Sigmoid colon (tissue), 7 donors: ENCODE measurements around the gene KRT78. TPM values are rescaled to one million over a fixed set of nuclear protein-coding genes. Genes with fewer than 3 reads are reported as not detected.
"Not testable (repeated sequence)": the region's sequence is repeated elsewhere in the genome, so short reads cannot be mapped to it uniquely, and the experiment has no call there.

Source experiments
- DNase-seq: peaks from one replicate; pipeline ENCODE4 v3.0.0-alpha.2; 2019
- H3K27ac ChIP-seq, 4 donors: fragments of 200-600 bp; sonication (generic); one replicate each; pipeline ENCODE4 v1.5.1; 2016 to 2019; ENCODE audit warnings: mild to moderate bottlenecking in 1 of 4
- H3K27me3 ChIP-seq, 3 donors: fragments of 200-600 bp; sonication (generic); one replicate each; pipeline ENCODE4 v1.5.1; 2019; ENCODE audit warnings: mild to moderate bottlenecking in 1 of 3
- H3K36me3 ChIP-seq, 4 donors: fragments of 200-600 bp; sonication (generic); one replicate each; pipeline ENCODE4 v1.5.1; 2016 to 2019
- H3K4me1 ChIP-seq, 4 donors: fragments of 200-600 bp; sonication (generic); one replicate each; pipeline ENCODE4 v1.5.1; 2017 to 2019
- H3K4me3 ChIP-seq, 4 donors: fragments of 200-600 bp; sonication (generic); one replicate each; pipeline ENCODE4 v1.5.1; 2017 to 2019; ENCODE audit warnings: mild to moderate bottlenecking in 2 of 4, moderate library complexity in 1 of 4
- H3K9me3 ChIP-seq, 4 donors: fragments of 200-600 bp in 3 of 4; sonication (generic) in 3 of 4; one replicate each; pipeline versions ENCODE4 v1.5.1 to v1.6.1; 2013 to 2019
- CTCF ChIP-seq, 4 experiments: fragments of 450-650 bp in 3 of 4; fragments of 200-600 bp in 1 of 4; IDR thresholded peaks; one replicate each; pipeline ENCODE4 v1.5.1; 2016 to 2019; ENCODE audit warnings: antibody characterized with exemption in 4 of 4, mild to moderate bottlenecking in 3 of 4, moderate library complexity in 2 of 4
- EP300 ChIP-seq, 4 donors: sonication (generic); formaldehyde crosslinking; IDR thresholded peaks; one replicate each; pipeline ENCODE4 v1.6.1; 2017; ENCODE audit warnings: antibody characterized with exemption in 4 of 4
- POLR2A ChIP-seq, 2 donors: fragments of 450-650 bp; IDR thresholded peaks; one replicate each; pipeline ENCODE4 v1.6.1; 2016; ENCODE audit warnings: antibody characterized with exemption in 2 of 2, mild to moderate bottlenecking in 2 of 2, moderate library complexity in 2 of 2
- POLR2AphosphoS5 ChIP-seq, 4 donors: sonication (generic); formaldehyde crosslinking; IDR thresholded peaks; one replicate each; pipeline ENCODE4 v1.6.1; 2017; ENCODE audit warnings: antibody characterized with exemption in 4 of 4
- WGBS, 2 donors: extraction: QIAGEN DNeasy Blood & Tissue Kit; methylation state at CpG; one replicate each; pipeline ENCODE4 v1.1.7; 2013; 5-methylcytosine and 5-hydroxymethylcytosine counted together
- intact Hi-C: fragments of 100-400 bp; cut with DNase I; formaldehyde crosslinking; loops from one replicate; pipeline ENCODE4 v1.15.1; 2023
- polyA plus RNA-seq, 3 donors: library from polyadenylated mRNA; stranded (reverse); fragments of 200-250 nt; gene quantifications; one replicate each; pipeline ENCODE4 v1.2.3, GENCODE V29; 2013
- total RNA-seq, 4 donors: library from RNA; depleted of rRNA; stranded (reverse); fragments of >200 nt; gene quantifications; one replicate each; pipeline ENCODE4 v1.1.0, GENCODE V29; 2016
- donor health status: healthy with polysubstance abuse.
- donor health status: Bipolar disorder and iron deficiency.
- donor health status: healthy.

Gene KRT78
- total and polyA plus RNA-seq, 7 donors: 0.20 to 5.4 TPM; not detected in 5

- H3K36me3 ChIP-seq: no peaks in the 10 kb centered on the region
- intact Hi-C loops: no loop called here
- H3K9me3 ChIP-seq: no peaks in the 10 kb centered on the region
- no peak for DNase-seq
- no peak overlapping the region for H3K4me3 ChIP-seq
- no peaks in the 10 kb centered on the region for H3K27me3 ChIP-seq
- TF ChIP-seq EP300 (IDR thresholded peaks at IDR 0.05) (no peak), POLR2A (IDR thresholded peaks at IDR 0.05) (no peak), CTCF (IDR thresholded peaks at IDR 0.05) (no peak)
- H3K4me1 ChIP-seq: no peaks in the 10 kb centered on the region
- 85 to 91% methylated on average over 7 of the region's 7 CpGs for WGBS, 2 donors
- no peak overlapping the region for H3K27ac ChIP-seq
These were observed 43.5 kb upstream of the KRT78 start for GRCh38 chr12:52892207-52892852.

- Histone ChIP-seq H3K4me3 (no peak overlapping the region), H3K4me1 (no peaks in the 10 kb centered on the region), H3K36me3 (no peaks in the 10 kb centered on the region), H3K9me3 (no peaks in the 10 kb centered on the region), H3K27ac (no peak overlapping the region), H3K27me3 (no peaks in the 10 kb centered on the region)
- no peak for DNase-seq
- TF ChIP-seq EP300 (IDR thresholded peaks at IDR 0.05): no peak
- no peak for TF ChIP-seq CTCF (IDR thresholded peaks at IDR 0.05)
- no peak for TF ChIP-seq POLR2A (IDR thresholded peaks at IDR 0.05)
- TF ChIP-seq POLR2AphosphoS5 (IDR thresholded peaks at IDR 0.05): no peak
- 69 to 70% methylated on average over 2 of the region's 2 CpGs for WGBS, 2 donors
- intact Hi-C loops: no loop called here
These were observed 42.2 kb upstream of the KRT78 start for GRCh38 chr12:52891044-52891443.

GRCh38 chr12:52890417-52890816 is 41.6 kb upstream of the KRT78 start:
- no peak for DNase-seq
- TF ChIP-seq EP300 (IDR thresholded peaks at IDR 0.05) (no peak), POLR2A (IDR thresholded peaks at IDR 0.05) (no peak), CTCF (IDR thresholded peaks at IDR 0.05) (no peak), POLR2AphosphoS5 (IDR thresholded peaks at IDR 0.05) (no peak)
- no peak overlapping the region for H3K27ac ChIP-seq
- no peaks in the 10 kb centered on the region for H3K9me3 ChIP-seq
- 92 to 93% methylated on average over 3 of the region's 3 CpGs for WGBS, 2 donors
- no peaks in the 10 kb centered on the region for H3K36me3 ChIP-seq
- no peaks in the 10 kb centered on the region for H3K4me1 ChIP-seq
- no peak overlapping the region for H3K4me3 ChIP-seq
- intact Hi-C loops: no loop called here
- no peaks in the 10 kb centered on the region for H3K27me3 ChIP-seq

GRCh38 chr12:52884526-52885293 is 35.9 kb upstream of the KRT78 start:
- Histone ChIP-seq H3K27ac (no peak overlapping the region), H3K36me3 (no peaks in the 10 kb centered on the region), H3K9me3 (no peaks in the 10 kb centered on the region), H3K4me1 (peaks cover 0 to 6% (median 3%) of the 10 kb centered on the region in 4 donors), H3K27me3 (peaks cover 0 to 2% (median 0%) of the 10 kb centered on the region in 3 donors), H3K4me3 (no peak overlapping the region)
- WGBS, 2 donors: 18 to 24% methylated on average over 13 of the region's 13 CpGs
- intact Hi-C loops: loop anchor here (1.0 kb wide), 1 partner anchor 96 kb away; no protein-coding TSS in a partner anchor
- TF ChIP-seq POLR2A (IDR thresholded peaks at IDR 0.05) (no peak), CTCF (IDR thresholded peaks at IDR 0.05) (peak; percentile 60 to 93 (median 90)), EP300 (IDR thresholded peaks at IDR 0.05) (no peak), POLR2AphosphoS5 (IDR thresholded peaks at IDR 0.05) (no peak)
- peak; percentile 85 for DNase-seq

- not testable (repeated sequence) for H3K27ac ChIP-seq, H3K9me3 ChIP-seq, H3K36me3 ChIP-seq, H3K4me3 ChIP-seq, H3K27me3 ChIP-seq, DNase-seq
- 70 to 77% methylated on average over 8 of the region's 8 CpGs for WGBS, 2 donors
- H3K4me1 ChIP-seq: peaks cover 0 to 22% (median 17%) of the 10 kb centered on the region in 4 donors
- intact Hi-C loops: loop anchor here (1.0 to 2.0 kb wide), 2 partner anchors 508 to 728 kb away; no protein-coding TSS in a partner anchor
These were observed 31.7 kb upstream of the KRT78 start for GRCh38 chr12:52880499-52880898.
